ENCODE measurements around the gene IL31RA.

DNA sequence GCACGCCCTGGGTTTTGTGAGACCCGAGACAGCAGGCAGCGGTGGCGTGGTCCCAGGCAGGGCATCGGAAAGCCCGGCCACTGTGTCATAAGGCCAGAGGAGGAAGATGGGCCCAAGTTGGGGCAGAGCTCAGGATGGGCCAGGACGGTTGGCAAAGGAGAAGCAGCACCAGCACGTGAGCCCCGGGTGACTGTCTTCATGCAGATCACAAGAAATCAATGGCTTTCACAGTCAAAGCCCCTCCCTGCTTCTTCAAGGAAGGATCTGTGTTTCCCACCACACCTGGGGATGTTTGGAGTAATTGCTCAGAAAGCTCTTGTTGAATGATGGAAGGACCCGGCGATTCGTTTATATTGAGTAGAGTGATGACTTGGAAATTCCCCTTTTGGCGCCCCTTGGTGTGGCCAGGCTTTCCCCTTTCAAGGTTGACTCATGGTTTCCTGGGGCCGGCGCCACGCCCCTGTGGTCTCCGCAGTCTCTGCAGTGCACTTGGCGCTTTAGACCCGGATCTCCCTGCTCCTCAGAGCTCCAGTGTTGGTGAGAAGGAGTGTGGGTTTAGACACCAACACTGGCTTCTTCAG lies 52.1 kb downstream of the IL31RA start:
- no peak for TF ChIP-seq POLR2A (IDR thresholded peaks at IDR 0.05)
- TF ChIP-seq, protein P1, sequence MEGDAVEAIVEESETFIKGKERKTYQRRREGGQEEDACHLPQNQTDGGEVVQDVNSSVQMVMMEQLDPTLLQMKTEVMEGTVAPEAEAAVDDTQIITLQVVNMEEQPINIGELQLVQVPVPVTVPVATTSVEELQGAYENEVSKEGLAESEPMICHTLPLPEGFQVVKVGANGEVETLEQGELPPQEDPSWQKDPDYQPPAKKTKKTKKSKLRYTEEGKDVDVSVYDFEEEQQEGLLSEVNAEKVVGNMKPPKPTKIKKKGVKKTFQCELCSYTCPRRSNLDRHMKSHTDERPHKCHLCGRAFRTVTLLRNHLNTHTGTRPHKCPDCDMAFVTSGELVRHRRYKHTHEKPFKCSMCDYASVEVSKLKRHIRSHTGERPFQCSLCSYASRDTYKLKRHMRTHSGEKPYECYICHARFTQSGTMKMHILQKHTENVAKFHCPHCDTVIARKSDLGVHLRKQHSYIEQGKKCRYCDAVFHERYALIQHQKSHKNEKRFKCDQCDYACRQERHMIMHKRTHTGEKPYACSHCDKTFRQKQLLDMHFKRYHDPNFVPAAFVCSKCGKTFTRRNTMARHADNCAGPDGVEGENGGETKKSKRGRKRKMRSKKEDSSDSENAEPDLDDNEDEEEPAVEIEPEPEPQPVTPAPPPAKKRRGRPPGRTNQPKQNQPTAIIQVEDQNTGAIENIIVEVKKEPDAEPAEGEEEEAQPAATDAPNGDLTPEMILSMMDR (IDR thresholded peaks at IDR 0.05): no peak
- no peak for TF ChIP-seq POLR2AphosphoS5 (IDR thresholded peaks at IDR 0.05)
